Activated CD4-positive, alpha-beta T cell treated with anti-CD3 and anti-CD28 coated beads for 36 hours (primary cell): ENCODE results near the gene SLC25A25. TPM values are rescaled to one million over a fixed set of nuclear protein-coding genes. Genes with fewer than 3 reads are reported as not detected.

Experiments
- ATAC-seq: fragments of 200-7000 bp; cut with Tn5 transposase; one replicate; pipeline ENCODE4 v1.10.0; 2021; ENCODE audit warnings: mild to moderate bottlenecking, moderate library complexity
- CTCF ChIA-PET: fragments of 350-600 bp; sonication (Branson Sonifier 250); formaldehyde crosslinking; loops from one replicate; lab custom pipeline; 2021; ENCODE audit warnings: antibody characterized with exemption; lab: Charles Lee
- POLR2A ChIA-PET: fragments of 350-600 bp; sonication (Branson Sonifier 250); formaldehyde crosslinking; loops from one replicate; lab custom pipeline; 2021; ENCODE audit warnings: antibody characterized with exemption, inconsistent platforms; lab: Charles Lee
- DNase-seq: peaks from one replicate; pipeline ENCODE4 v3.0.0-alpha.2; 2020
- H3K27ac Mint-ChIP-seq: one replicate; pipeline ENCODE4 v1.8.0; 2021; ENCODE audit warnings: mixed read lengths
- H3K27me3 Mint-ChIP-seq: one replicate; pipeline ENCODE4 v1.8.0; 2021; ENCODE audit warnings: mixed read lengths
- H3K36me3 Mint-ChIP-seq: one replicate; pipeline ENCODE4 v1.8.0; 2021; ENCODE audit warnings: low read depth, mixed read lengths
- H3K4me1 Mint-ChIP-seq: one replicate; pipeline ENCODE4 v1.8.0; 2021; ENCODE audit warnings: mixed read lengths
- H3K4me3 Mint-ChIP-seq: one replicate; pipeline ENCODE4 v1.8.0; 2021; ENCODE audit warnings: mild to moderate bottlenecking, moderate library complexity, mixed read lengths
- H3K9me3 Mint-ChIP-seq: one replicate; pipeline ENCODE4 v1.8.0; 2021; ENCODE audit warnings: low read depth, mixed read lengths
- intact Hi-C, 2 experiments: fragments of 100-400 bp; cut with DNase I in 1 of 2; cut with micrococcal nuclease in 1 of 2; formaldehyde crosslinking; loops; one replicate each; pipeline versions ENCODE4 v1.14.2 to v1.15.1; 2022 to 2024; cut with DNase I, micrococcal nuclease
- total RNA-seq, 2 experiments: library from RNA; stranded (reverse); gene quantifications; one replicate each; pipeline ENCODE4 v1.2.3, GENCODE V29; 2021

Gene SLC25A25
- total RNA-seq, 2 experiments from 2014 or later: 6.9 to 10.8 TPM

GRCh38 chr9:128113526-128114325 is 45.7 kb downstream of the SLC25A25 start:
- peaks cover 17% of the 10 kb centered on the region for H3K36me3 Mint-ChIP-seq
- H3K9me3 Mint-ChIP-seq: no peaks in the 10 kb centered on the region
- peaks cover 5% of the 10 kb centered on the region for H3K4me1 Mint-ChIP-seq
- ChIA-PET CTCF (interaction anchor here (0.8 to 1.1 kb wide), 4 partner anchors 13 to 170 kb away, joined by 3 to 5 read pairs (median 4); no protein-coding TSS in a partner anchor), POLR2A (interaction anchor here (0.6 kb wide), 1 partner anchor 22 kb away, joined by 3 read pairs; no protein-coding TSS in a partner anchor)
- ATAC-seq (no peak), DNase-seq (no peak)
- H3K27me3 Mint-ChIP-seq: no peaks in the 10 kb centered on the region
- intact Hi-C loops: no loop called here
- H3K4me3 Mint-ChIP-seq: no peak overlapping the region
- H3K27ac Mint-ChIP-seq: no peak overlapping the region

GRCh38 chr9:128114326-128115186 is 46.5 kb downstream of the SLC25A25 start:
- no peak for DNase-seq
- H3K27me3 Mint-ChIP-seq: no peaks in the 10 kb centered on the region
- H3K9me3 Mint-ChIP-seq: no peaks in the 10 kb centered on the region
- peaks cover 16% of the 10 kb centered on the region for H3K36me3 Mint-ChIP-seq
- POLR2A ChIA-PET: interaction anchor here (0.6 kb wide), 1 partner anchor 23 kb away, joined by 3 read pairs; no protein-coding TSS in a partner anchor
- no peak overlapping the region for H3K4me3 Mint-ChIP-seq
- peaks cover 5% of the 10 kb centered on the region for H3K4me1 Mint-ChIP-seq
- intact Hi-C loops: loop anchor here in 1 of 2 experiments (5.0 kb wide), 1 partner anchor 77 kb away; no protein-coding TSS in a partner anchor
- no peak for ATAC-seq
- CTCF ChIA-PET: interaction anchor here (0.6 to 1.1 kb wide), 5 partner anchors 14 to 749 kb away, joined by 3 to 5 read pairs (median 4); no protein-coding TSS in a partner anchor
- H3K27ac Mint-ChIP-seq: no peak overlapping the region

- DNase-seq (no peak), ATAC-seq (peak; percentile 30)
- intact Hi-C loops: loop anchor here (2.0 to 5.0 kb wide), 2 partner anchors 78 to 81 kb away; no protein-coding TSS in a partner anchor
- H3K27me3 Mint-ChIP-seq: no peaks in the 10 kb centered on the region
- H3K9me3 Mint-ChIP-seq: no peaks in the 10 kb centered on the region
- POLR2A ChIA-PET: no interaction called here
- peaks cover 14% of the 10 kb centered on the region for H3K36me3 Mint-ChIP-seq
- H3K27ac Mint-ChIP-seq: no peak overlapping the region
- H3K4me1 Mint-ChIP-seq: peaks cover 5% of the 10 kb centered on the region
- CTCF ChIA-PET: interaction anchor here (0.6 to 1.7 kb wide), 6 partner anchors 18 to 1432 kb away, joined by 3 to 4 read pairs (median 3); no protein-coding TSS in a partner anchor
- no peak overlapping the region for H3K4me3 Mint-ChIP-seq
These were observed 47.4 kb downstream of the SLC25A25 start for GRCh38 chr9:128115187-128116103.

- no peak overlapping the region for H3K27ac Mint-ChIP-seq
- no peak overlapping the region for H3K4me3 Mint-ChIP-seq
- H3K27me3 Mint-ChIP-seq: no peaks in the 10 kb centered on the region
- ATAC-seq: no peak
- H3K4me1 Mint-ChIP-seq: peaks cover 5% of the 10 kb centered on the region
- peaks cover 8% of the 10 kb centered on the region for H3K36me3 Mint-ChIP-seq
- CTCF ChIA-PET: interaction anchor here (0.6 to 2.0 kb wide), 11 partner anchors 9 to 1431 kb away, joined by 3 to 18 read pairs (median 4); no protein-coding TSS in a partner anchor
- DNase-seq: no peak
- POLR2A ChIA-PET: interaction anchor here (0.6 kb wide), 1 partner anchor 133 kb away, joined by 3 read pairs; no protein-coding TSS in a partner anchor
- intact Hi-C loops: loop anchor here (1.0 to 5.0 kb wide), 5 partner anchors 11 to 173 kb away; partner anchors contain the start of gene PTGES2 (in 2 of the 2)
- no peaks in the 10 kb centered on the region for H3K9me3 Mint-ChIP-seq
These were observed 48.4 kb downstream of the SLC25A25 start for GRCh38 chr9:128116104-128117083.

DNA sequence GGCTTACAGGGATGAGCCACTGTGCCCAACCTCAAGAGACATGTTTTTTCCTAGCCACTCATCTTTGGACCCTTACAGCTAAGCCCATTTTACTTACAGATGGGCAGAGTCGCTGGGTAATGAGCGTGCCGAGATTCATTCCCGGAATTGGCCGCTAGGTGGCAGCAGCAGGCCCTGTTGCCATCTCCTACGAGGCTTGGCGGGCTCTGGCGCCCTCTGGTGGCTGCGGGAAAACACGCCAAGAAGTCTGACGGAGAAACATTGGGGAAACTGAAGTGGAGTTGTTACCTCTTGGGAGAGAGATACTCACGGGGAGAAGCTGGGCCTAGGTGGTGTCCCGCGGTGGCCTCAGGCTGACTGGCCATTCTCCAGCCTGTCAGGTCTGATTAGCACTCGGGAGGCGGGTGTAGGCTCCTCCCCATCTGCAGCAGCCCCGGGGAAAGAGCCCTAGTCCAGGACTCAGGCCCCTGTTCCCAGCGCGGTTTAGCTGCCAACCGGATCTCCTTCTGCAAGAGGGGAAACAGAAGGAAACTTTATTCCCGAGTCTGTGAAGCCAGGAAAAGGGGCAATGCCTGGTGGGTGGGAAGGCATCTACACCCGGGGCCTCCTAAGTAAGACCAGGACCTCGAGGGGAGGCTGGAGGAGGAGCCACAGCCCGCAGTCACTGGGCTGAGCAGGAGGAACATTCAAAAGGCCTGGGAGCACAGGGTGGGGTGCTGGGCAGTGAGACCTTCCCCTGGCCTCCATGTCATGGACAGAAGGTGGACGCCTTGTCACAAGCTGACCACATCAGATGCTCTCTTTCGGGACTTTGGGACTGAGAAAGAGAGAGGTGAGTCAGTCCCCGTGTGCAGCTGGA is 49.8 kb downstream of the SLC25A25 start:
- Mint-ChIP-seq H3K4me3 (no peak overlapping the region), H3K27me3 (no peaks in the 10 kb centered on the region), H3K36me3 (peaks cover 8% of the 10 kb centered on the region), H3K9me3 (no peaks in the 10 kb centered on the region), H3K27ac (no peak overlapping the region), H3K4me1 (peaks cover 5% of the 10 kb centered on the region)
- intact Hi-C loops: loop anchor here (1.0 to 5.0 kb wide), 5 partner anchors 9 to 175 kb away; partner anchors contain the start of gene PTGES2 (in 2 of the 2)
- peak; percentile 99 for DNase-seq
- ATAC-seq: peak; percentile 94
- ChIA-PET CTCF (interaction anchor here (0.5 to 2.0 kb wide), 42 partner anchors 8 to 1113 kb away, joined by 3 to 18 read pairs (median 4); partner anchors contain the start of genes NAIF1 and PTGES2), POLR2A (no interaction called here)

DNA sequence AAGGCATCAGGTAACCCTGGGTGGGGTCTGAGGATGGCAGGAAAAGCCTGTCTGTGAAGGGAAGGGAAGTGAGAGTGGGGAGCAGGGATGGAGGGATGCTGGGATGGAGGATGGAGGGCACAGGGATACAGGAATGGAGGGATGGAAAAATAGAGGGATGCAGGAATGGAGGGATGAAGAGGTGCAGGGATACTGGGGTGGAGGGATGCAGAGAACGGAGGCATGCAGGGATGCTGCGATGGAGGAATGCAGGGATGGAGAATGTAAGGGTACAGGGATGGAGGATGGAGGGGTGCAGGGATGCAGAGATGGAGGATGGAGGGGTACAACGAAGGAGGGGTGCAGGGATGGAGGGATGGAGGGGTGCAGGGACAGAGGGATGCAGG is 50.4 kb downstream of the SLC25A25 start:
- ChIA-PET CTCF (interaction anchor here (0.6 to 2.0 kb wide), 20 partner anchors 11 to 177 kb away, joined by 3 to 18 read pairs (median 4); partner anchors contain the start of gene NAIF1), POLR2A (no interaction called here)
- no peak for DNase-seq
- no peak overlapping the region for H3K4me3 Mint-ChIP-seq
- H3K27me3 Mint-ChIP-seq: no peaks in the 10 kb centered on the region
- intact Hi-C loops: loop anchor here in 1 of 2 experiments (5.0 kb wide), 1 partner anchor 81 kb away; no protein-coding TSS in a partner anchor
- peaks cover 5% of the 10 kb centered on the region for H3K4me1 Mint-ChIP-seq
- H3K36me3 Mint-ChIP-seq: peaks cover 8% of the 10 kb centered on the region
- no peak overlapping the region for H3K27ac Mint-ChIP-seq
- H3K9me3 Mint-ChIP-seq: no peaks in the 10 kb centered on the region
- ATAC-seq: no peak

- Mint-ChIP-seq H3K27ac (no peak overlapping the region), H3K9me3 (no peaks in the 10 kb centered on the region), H3K36me3 (peaks cover 7% of the 10 kb centered on the region), H3K4me1 (peaks cover 5% of the 10 kb centered on the region), H3K27me3 (no peaks in the 10 kb centered on the region), H3K4me3 (no peak overlapping the region)
- CTCF ChIA-PET: no interaction called here
- DNase-seq: no peak
- POLR2A ChIA-PET: no interaction called here
- no peak for ATAC-seq
- intact Hi-C loops: loop anchor here in 1 of 2 experiments (5.0 kb wide), 1 partner anchor 82 kb away; no protein-coding TSS in a partner anchor
These were observed 51.1 kb downstream of the SLC25A25 start for GRCh38 chr9:128118971-128119665.

GRCh38 chr9:128120061-128120740 is 52.2 kb downstream of the SLC25A25 start:
- H3K27ac Mint-ChIP-seq: no peak overlapping the region
- no peak overlapping the region for H3K4me3 Mint-ChIP-seq
- CTCF ChIA-PET: no interaction called here
- DNase-seq (no peak), ATAC-seq (no peak)
- H3K27me3 Mint-ChIP-seq: no peaks in the 10 kb centered on the region
- no peaks in the 10 kb centered on the region for H3K9me3 Mint-ChIP-seq
- POLR2A ChIA-PET: interaction anchor here (0.6 kb wide), 1 partner anchor 15 kb away, joined by 3 read pairs; no protein-coding TSS in a partner anchor
- H3K4me1 Mint-ChIP-seq: peaks cover 12% of the 10 kb centered on the region
- intact Hi-C loops: no loop called here
- peaks cover 8% of the 10 kb centered on the region for H3K36me3 Mint-ChIP-seq
